ENCODE results near the gene LRRC36.

The LRRC36 gene

GRCh38 chr16:67426022-67426421 lies 99.4 kb downstream of the LRRC36 start:
- no peak for DNase-seq

- DNase-seq: no peak
Measured at GRCh38 chr16:67426950-67427349, 100.3 kb downstream of the LRRC36 start.

GRCh38 chr16:67428146-67428731 lies 101.6 kb downstream of the LRRC36 start:
- peak; percentile 71 to 84 (median 76) for DNase-seq

GRCh38 chr16:67429053-67429798 lies 102.6 kb downstream of the LRRC36 start:
- DNase-seq: no peak

GRCh38 chr16:67429799-67430503 lies 103.3 kb downstream of the LRRC36 start:
- no peak for DNase-seq

- DNase-seq: peak in 2 of 3 donors; percentile 45 to 51
Measured at GRCh38 chr16:67430504-67430976, 103.9 kb downstream of the LRRC36 start.

GRCh38 chr16:67430977-67431774 lies 104.6 kb downstream of the LRRC36 start, which contains the start of gene HSD11B2:
Gene HSD11B2, plus strand, starts transcription at chr16:67431121. Its CDS starts 128 bp downstream, at chr16:67431249.
- peak; percentile 64 to 82 (median 69) for DNase-seq

- peak in 1 of 3 donors; percentile 44 for DNase-seq
Measured at GRCh38 chr16:67431775-67432505, 105.3 kb downstream of the LRRC36 start.

- no peak for DNase-seq
Measured at GRCh38 chr16:67432506-67432890, 105.9 kb downstream of the LRRC36 start.

GRCh38 chr16:67433131-67433719 lies 106.6 kb downstream of the LRRC36 start:
- DNase-seq: no peak

Data from suppressor macrophage treated with lipopolysaccharide for 1 hour (primary cell).